Transverse colon (tissue), 4 donors: Measurements from ENCODE around the gene ZNF333.

Experiments used
- CTCF ChIP-seq, 5 experiments: fragments of 200-600 bp in 3 of 5; fragments of 450-650 bp in 2 of 5; sonication (generic) in 3 of 5; IDR thresholded peaks; 1 replicate in 2 of 5; 2 replicates in 3 of 5; pipeline ENCODE4 v1.5.1; 2016 to 2017; ENCODE audit warnings: antibody characterized with exemption in 5 of 5, inconsistent platforms in 3 of 5, mild to moderate bottlenecking in 2 of 5, moderate library complexity in 1 of 5
- EP300 ChIP-seq: sonication (generic); formaldehyde crosslinking; IDR thresholded peaks from one replicate; pipeline ENCODE4 v1.6.1; 2017; ENCODE audit warnings: antibody characterized with exemption, low read depth
- POLR2A ChIP-seq: fragments of 450-650 bp; IDR thresholded peaks from one replicate; pipeline ENCODE4 v1.6.1; 2016; ENCODE audit warnings: antibody characterized with exemption, mild to moderate bottlenecking, moderate library complexity
- POLR2AphosphoS5 ChIP-seq, 3 donors: sonication (generic); formaldehyde crosslinking; IDR thresholded peaks; one replicate each; pipeline ENCODE4 v1.6.1; 2016; ENCODE audit warnings: antibody characterized with exemption in 3 of 3

GRCh38 chr19:14676762-14677161, 13.1 kb upstream of the ZNF333 start:
- TF ChIP-seq CTCF (IDR thresholded peaks at IDR 0.05), result no peak
- TF ChIP-seq POLR2A, result no peak
- TF ChIP-seq EP300, result no peak
- TF ChIP-seq POLR2AphosphoS5 (IDR thresholded peaks at IDR 0.05), result no peak
